ENCODE data around the gene ARSD. TPM values are rescaled to one million over a fixed set of nuclear protein-coding genes. Genes with fewer than 3 reads are reported as not detected.
"Not testable (repeated sequence)": the region's sequence is repeated elsewhere in the genome, so short reads cannot be mapped to it uniquely, and the experiment has no call there.

Gene ARSD
- total RNA-seq, 2 experiments from 2014 or later: 0.47 to 0.50 TPM

GRCh38 chrX:2897690-2898623 lies 31.2 kb downstream of the ARSD start:
- H3K27me3 Mint-ChIP-seq (ENCODE audit: low read depth); intact Hi-C loops (cut with micrococcal nuclease); H3K9me3 Mint-ChIP-seq; H3K27ac Mint-ChIP-seq; H3K36me3 Mint-ChIP-seq (ENCODE audit: low read depth); H3K4me3 Mint-ChIP-seq; H3K4me1 Mint-ChIP-seq (ENCODE audit: low read depth): not testable (repeated sequence)
- CTCF ChIA-PET: interaction anchor here (0.6 kb wide), 1 partner anchor 185 kb away, joined by 4 read pairs; no protein-coding TSS in a partner anchor
- peak; percentile 10 for DNase-seq

GRCh38 chrX:2897311-2897689 lies 31.8 kb downstream of the ARSD start:
- no peak overlapping the region for H3K4me3 Mint-ChIP-seq
- H3K27ac Mint-ChIP-seq: no peak overlapping the region
- no peaks in the 10 kb centered on the region for H3K36me3 Mint-ChIP-seq (ENCODE audit: low read depth)

GRCh38 chrX:2894885-2895292 lies 34.2 kb downstream of the ARSD start:
- no peaks in the 10 kb centered on the region for H3K36me3 Mint-ChIP-seq (ENCODE audit: low read depth)
- CTCF ChIA-PET: no interaction called here
- peaks cover 8% of the 10 kb centered on the region for H3K4me1 Mint-ChIP-seq (ENCODE audit: low read depth)
- H3K27me3 Mint-ChIP-seq (ENCODE audit: low read depth): peaks cover 2% of the 10 kb centered on the region
- H3K9me3 Mint-ChIP-seq: no peaks in the 10 kb centered on the region
- H3K27ac Mint-ChIP-seq: no peak overlapping the region
- DNase-seq: no peak
- intact Hi-C loops (cut with micrococcal nuclease): no loop called here
- H3K4me3 Mint-ChIP-seq: no peak overlapping the region

More at GRCh38 chrX:2897311-2897689, 31.8 kb downstream of the ARSD start:
- H3K9me3 Mint-ChIP-seq: no peaks in the 10 kb centered on the region
- intact Hi-C loops (cut with micrococcal nuclease): no loop called here
- H3K4me1 Mint-ChIP-seq (ENCODE audit: low read depth): peaks cover 8% of the 10 kb centered on the region
- CTCF ChIA-PET: interaction anchor here (0.6 kb wide), 1 partner anchor 186 kb away, joined by 4 read pairs; no protein-coding TSS in a partner anchor
- DNase-seq: no peak
- H3K27me3 Mint-ChIP-seq (ENCODE audit: low read depth): peaks cover 2% of the 10 kb centered on the region

DNA sequence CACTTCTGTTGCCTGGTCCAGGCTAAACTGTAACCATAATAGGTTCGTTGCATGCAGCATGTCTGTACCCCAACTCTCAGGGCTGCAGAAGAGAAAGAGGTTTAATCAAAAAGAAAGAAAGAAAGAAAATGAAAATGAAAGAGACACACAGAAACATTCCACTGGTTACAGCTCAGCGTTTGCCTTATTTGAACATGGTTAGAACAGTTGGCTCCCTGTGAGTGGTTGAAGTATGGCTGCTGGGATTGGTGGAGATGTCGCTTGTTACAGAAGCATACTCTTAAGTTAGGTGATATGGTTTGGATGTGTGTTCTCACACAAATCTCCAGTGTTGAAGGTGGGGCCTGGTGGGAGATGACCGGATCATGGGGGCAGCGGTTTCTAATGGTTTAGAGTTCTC lies 36.3 kb downstream of the ARSD start:
- Mint-ChIP-seq H3K36me3 (ENCODE audit: low read depth) (no peaks in the 10 kb centered on the region), H3K4me3 (no peak overlapping the region), H3K4me1 (ENCODE audit: low read depth) (peaks cover 11% of the 10 kb centered on the region), H3K9me3 (no peaks in the 10 kb centered on the region), H3K27ac (no peak overlapping the region), H3K27me3 (ENCODE audit: low read depth) (peaks cover 10% of the 10 kb centered on the region)
- intact Hi-C loops (cut with micrococcal nuclease): no loop called here
- DNase-seq: no peak
- CTCF ChIA-PET: no interaction called here

GRCh38 chrX:2890536-2891460 lies 38.3 kb downstream of the ARSD start:
- H3K27me3 Mint-ChIP-seq (ENCODE audit: low read depth); H3K4me1 Mint-ChIP-seq (ENCODE audit: low read depth); intact Hi-C loops (cut with micrococcal nuclease); H3K9me3 Mint-ChIP-seq; CTCF ChIA-PET; H3K27ac Mint-ChIP-seq; H3K4me3 Mint-ChIP-seq; DNase-seq; H3K36me3 Mint-ChIP-seq (ENCODE audit: low read depth): not testable (repeated sequence)

DNA sequence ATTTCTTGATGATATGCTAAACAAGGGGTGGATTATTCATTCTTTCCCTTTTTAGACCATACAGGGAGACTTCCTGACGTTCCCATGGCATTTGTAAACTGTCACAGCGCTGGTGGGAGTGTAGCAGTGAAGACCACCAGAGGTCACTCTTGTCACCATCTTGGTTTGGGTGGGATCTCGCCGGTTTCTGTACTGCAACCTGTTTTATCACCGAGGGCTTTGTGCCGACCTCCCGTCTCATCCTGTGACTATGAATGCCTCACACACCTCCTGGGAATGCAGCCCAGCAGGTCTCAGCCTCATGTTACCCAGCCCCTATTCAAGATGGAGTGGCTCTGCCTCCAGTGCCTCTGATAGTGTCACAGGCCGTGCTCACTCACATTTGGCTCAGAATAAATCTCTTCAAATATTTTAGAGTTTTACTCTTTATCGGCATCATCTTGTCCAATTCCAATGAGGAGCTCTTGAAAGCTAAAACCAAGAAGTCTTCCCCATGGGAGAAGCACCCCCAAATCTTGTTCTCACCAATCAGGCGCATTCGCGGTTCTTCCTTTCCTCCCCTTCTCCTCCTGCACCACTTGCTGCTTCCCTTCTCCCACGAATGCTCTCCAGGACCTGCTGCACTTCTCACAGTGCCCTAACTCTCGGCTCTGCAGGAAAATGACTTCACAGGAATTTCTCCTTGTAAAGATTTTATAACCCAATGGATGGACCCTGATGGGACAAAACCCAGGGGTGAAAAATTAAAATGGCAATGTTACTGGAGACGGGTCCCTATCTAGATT lies 39.2 kb downstream of the ARSD start:
- CTCF ChIA-PET; H3K36me3 Mint-ChIP-seq (ENCODE audit: low read depth); H3K4me1 Mint-ChIP-seq (ENCODE audit: low read depth); H3K27ac Mint-ChIP-seq; H3K9me3 Mint-ChIP-seq; H3K27me3 Mint-ChIP-seq (ENCODE audit: low read depth): not testable (repeated sequence)
- DNase-seq: peak; percentile 5
- H3K4me3 Mint-ChIP-seq: peak overlapping the region; percentile 68
- intact Hi-C loops (cut with micrococcal nuclease): loop anchor here (1.0 kb wide), 1 partner anchor 78 kb away; no protein-coding TSS in a partner anchor

GRCh38 chrX:2889045-2889605 lies 40.0 kb downstream of the ARSD start:
- Mint-ChIP-seq H3K4me1 (ENCODE audit: low read depth) (peaks cover 10% of the 10 kb centered on the region), H3K9me3 (no peaks in the 10 kb centered on the region), H3K27me3 (ENCODE audit: low read depth) (peaks cover 10% of the 10 kb centered on the region), H3K27ac (no peak overlapping the region), H3K4me3 (peak overlapping the region; percentile 68), H3K36me3 (ENCODE audit: low read depth) (no peaks in the 10 kb centered on the region)
- no peak for DNase-seq
- CTCF ChIA-PET: no interaction called here
- intact Hi-C loops (cut with micrococcal nuclease): loop anchor here (1.0 kb wide), 1 partner anchor 79 kb away; no protein-coding TSS in a partner anchor

GRCh38 chrX:2888309-2888708 lies 40.8 kb downstream of the ARSD start:
- Mint-ChIP-seq H3K4me3 (no peak overlapping the region), H3K27me3 (ENCODE audit: low read depth) (peaks cover 8% of the 10 kb centered on the region), H3K27ac (no peak overlapping the region)

DNA sequence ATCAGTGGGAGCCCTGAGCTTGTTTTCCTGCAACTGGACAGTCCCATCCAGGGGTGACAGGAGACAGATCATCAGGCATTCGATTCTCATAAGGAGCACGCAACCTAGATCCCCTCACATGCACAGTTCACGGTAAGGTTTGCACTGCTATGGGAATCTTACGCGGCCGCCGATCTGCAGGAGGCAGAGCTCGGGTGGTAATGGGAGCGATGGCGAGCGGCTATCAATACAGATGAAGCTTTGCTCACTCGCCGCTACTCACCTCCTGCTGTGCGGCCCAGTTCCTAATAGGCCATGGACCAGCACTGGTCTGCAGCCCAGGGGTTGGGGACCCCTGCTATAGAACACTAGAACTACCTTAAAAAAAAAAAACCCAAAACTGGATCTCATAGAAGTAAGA lies 45.4 kb downstream of the ARSD start:
- H3K27ac Mint-ChIP-seq: no peak overlapping the region
- no peak for DNase-seq
- peaks cover 7% of the 10 kb centered on the region for H3K27me3 Mint-ChIP-seq (ENCODE audit: low read depth)

More at GRCh38 chrX:2888309-2888708, 40.8 kb downstream of the ARSD start:
- Mint-ChIP-seq H3K36me3 (ENCODE audit: low read depth) (no peaks in the 10 kb centered on the region), H3K9me3 (no peaks in the 10 kb centered on the region), H3K4me1 (ENCODE audit: low read depth) (peaks cover 10% of the 10 kb centered on the region)
- intact Hi-C loops (cut with micrococcal nuclease): no loop called here
- no peak for DNase-seq
- CTCF ChIA-PET: interaction anchor here (0.7 kb wide), 1 partner anchor 252 kb away, joined by 3 read pairs; no protein-coding TSS in a partner anchor

DNA sequence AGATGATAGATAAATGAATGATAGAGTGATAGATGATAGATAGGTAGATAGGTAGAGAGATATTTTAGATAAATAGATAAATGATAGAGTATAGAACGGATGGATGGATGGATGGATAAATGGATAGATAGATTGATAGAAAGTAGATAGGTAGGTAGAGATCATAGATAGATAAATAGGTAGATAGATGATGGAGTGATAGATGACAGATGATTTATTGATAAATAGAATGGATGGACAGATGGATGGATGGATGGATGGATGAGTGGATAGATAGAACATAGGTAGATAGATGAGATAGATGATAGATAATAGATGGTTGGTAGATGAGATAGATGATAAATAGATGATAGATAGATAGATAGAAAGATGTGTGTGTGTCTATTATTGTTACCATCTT lies 49.5 kb downstream of the ARSD start:
- intact Hi-C loops (cut with micrococcal nuclease): loop anchor here (5.0 to 10.0 kb wide), 2 partner anchors 155 to 758 kb away; no protein-coding TSS in a partner anchor
- Mint-ChIP-seq H3K27ac (no peak overlapping the region), H3K27me3 (ENCODE audit: low read depth) (peaks cover 5% of the 10 kb centered on the region), H3K36me3 (ENCODE audit: low read depth) (no peaks in the 10 kb centered on the region), H3K4me1 (ENCODE audit: low read depth) (no peaks in the 10 kb centered on the region), H3K4me3 (no peak overlapping the region), H3K9me3 (no peaks in the 10 kb centered on the region)
- no peak for DNase-seq
- CTCF ChIA-PET: no interaction called here

More for the DNA sequence above, 45.4 kb downstream of the ARSD start:
- H3K9me3 Mint-ChIP-seq: no peaks in the 10 kb centered on the region
- intact Hi-C loops (cut with micrococcal nuclease): no loop called here
- H3K4me1 Mint-ChIP-seq (ENCODE audit: low read depth): peaks cover 2% of the 10 kb centered on the region
- no peak overlapping the region for H3K4me3 Mint-ChIP-seq
- no peaks in the 10 kb centered on the region for H3K36me3 Mint-ChIP-seq (ENCODE audit: low read depth)
- CTCF ChIA-PET: no interaction called here

- no peak overlapping the region for H3K27ac Mint-ChIP-seq
- H3K4me3 Mint-ChIP-seq: no peak overlapping the region
- H3K36me3 Mint-ChIP-seq (ENCODE audit: low read depth): no peaks in the 10 kb centered on the region
- H3K9me3 Mint-ChIP-seq: no peaks in the 10 kb centered on the region
- H3K27me3 Mint-ChIP-seq (ENCODE audit: low read depth): peaks cover 8% of the 10 kb centered on the region
- intact Hi-C loops (cut with micrococcal nuclease): loop anchor here (5.0 to 10.0 kb wide), 2 partner anchors 156 to 759 kb away; no protein-coding TSS in a partner anchor
- H3K4me1 Mint-ChIP-seq (ENCODE audit: low read depth): no peaks in the 10 kb centered on the region
- DNase-seq: no peak
- CTCF ChIA-PET: no interaction called here
Measured at GRCh38 chrX:2878563-2878962, 50.6 kb downstream of the ARSD start.

All from activated naive CD4-positive, alpha-beta T cell treated with anti-CD3 and anti-CD28 coated beads for 36 hours (primary cell).